ENCODE results near the gene HDDC3. TPM values are rescaled to one million over a fixed set of nuclear protein-coding genes. Genes with fewer than 3 reads are reported as not detected.

Gene HDDC3
- total RNA-seq, 2 donors from 2014 or later, result 18.9 to 32.4 TPM

DNA sequence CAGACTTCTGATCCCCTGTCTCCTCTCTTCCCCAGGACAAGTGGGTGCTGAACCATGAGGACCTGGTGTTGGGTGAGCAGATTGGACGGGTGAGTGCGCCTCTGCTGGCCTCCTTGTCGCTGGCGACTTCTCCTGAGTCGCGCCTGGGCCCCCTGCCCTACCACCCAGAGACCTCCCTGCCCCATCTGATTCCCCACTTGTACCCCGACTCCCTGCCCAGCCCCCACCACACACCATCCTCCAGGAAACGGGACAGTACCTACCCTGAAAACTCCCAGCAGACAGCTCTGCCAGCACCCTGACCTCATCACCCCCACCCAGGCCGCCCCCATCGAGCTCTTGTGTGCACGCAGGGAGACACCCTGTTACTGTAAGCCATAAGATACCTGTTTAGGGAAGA, 40.3 kb downstream of the HDDC3 start:
- no peak for DNase-seq (ENCODE audit: low spot score in 2 of 2)
- Mint-ChIP-seq H3K27ac (peak overlapping the region; percentile 67 to 77), H3K36me3 (peaks cover 0 to 13% of the 10 kb centered on the region in 2 donors), H3K9me3 (no peaks in the 10 kb centered on the region)
- ATAC-seq, result no peak

DNA sequence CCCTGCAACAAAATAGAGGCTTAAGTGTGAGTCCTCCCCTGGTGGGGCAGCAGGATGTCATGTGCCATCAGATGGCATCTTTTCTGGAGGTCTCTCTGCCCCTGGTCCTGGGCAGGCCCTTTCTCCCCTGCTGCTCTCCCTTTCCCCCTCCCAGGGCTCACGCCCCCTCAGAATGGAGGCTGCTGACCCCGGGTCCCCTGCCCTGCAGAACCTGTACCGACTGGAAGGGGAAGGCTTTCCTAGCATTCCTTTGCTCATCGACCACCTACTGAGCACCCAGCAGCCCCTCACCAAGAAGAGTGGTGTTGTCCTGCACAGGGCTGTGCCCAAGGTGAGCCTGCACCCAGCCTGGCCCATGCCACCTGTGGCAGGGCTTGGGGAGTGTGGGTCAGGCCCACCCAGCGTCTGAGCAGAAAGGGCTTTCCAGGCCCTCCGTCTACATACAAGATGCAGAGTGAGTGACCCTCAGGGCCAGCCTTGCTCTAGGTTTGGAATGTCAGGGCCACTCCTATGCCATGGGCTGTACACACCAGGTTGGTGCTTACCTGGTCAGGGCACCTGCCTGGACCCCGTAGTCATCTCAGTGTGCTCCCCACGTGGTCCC, 40.9 kb downstream of the HDDC3 start:
- DNase-seq (ENCODE audit: low spot score in 2 of 2) (no peak), ATAC-seq (no peak)
- no peaks in the 10 kb centered on the region for H3K9me3 Mint-ChIP-seq
- H3K27ac Mint-ChIP-seq, result no peak overlapping the region
- H3K36me3 Mint-ChIP-seq, result peaks cover 0 to 13% of the 10 kb centered on the region in 2 donors

DNA sequence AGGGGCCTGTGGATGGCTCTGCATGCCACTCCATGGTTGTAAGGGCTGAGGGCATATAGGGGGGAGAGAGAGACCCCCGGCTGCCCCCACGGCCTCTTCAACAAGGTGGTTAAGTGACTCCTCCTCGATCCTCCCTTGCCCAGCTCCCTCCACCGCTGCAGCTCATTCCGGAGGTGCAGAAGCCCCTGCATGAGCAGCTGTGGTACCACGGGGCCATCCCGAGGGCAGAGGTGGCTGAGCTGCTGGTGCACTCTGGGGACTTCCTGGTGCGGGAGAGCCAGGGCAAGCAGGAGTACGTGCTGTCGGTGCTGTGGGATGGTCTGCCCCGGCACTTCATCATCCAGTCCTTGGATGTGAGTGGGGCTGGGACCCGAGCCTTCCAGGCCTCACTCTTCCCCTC, 41.5 kb downstream of the HDDC3 start:
- DNase-seq (ENCODE audit: low spot score in 2 of 2) (no peak), ATAC-seq (no peak)
- Mint-ChIP-seq H3K9me3 (no peaks in the 10 kb centered on the region), H3K27ac (peak overlapping the region; percentile 60 to 62), H3K36me3 (peaks cover 0 to 13% of the 10 kb centered on the region in 2 donors)

DNA sequence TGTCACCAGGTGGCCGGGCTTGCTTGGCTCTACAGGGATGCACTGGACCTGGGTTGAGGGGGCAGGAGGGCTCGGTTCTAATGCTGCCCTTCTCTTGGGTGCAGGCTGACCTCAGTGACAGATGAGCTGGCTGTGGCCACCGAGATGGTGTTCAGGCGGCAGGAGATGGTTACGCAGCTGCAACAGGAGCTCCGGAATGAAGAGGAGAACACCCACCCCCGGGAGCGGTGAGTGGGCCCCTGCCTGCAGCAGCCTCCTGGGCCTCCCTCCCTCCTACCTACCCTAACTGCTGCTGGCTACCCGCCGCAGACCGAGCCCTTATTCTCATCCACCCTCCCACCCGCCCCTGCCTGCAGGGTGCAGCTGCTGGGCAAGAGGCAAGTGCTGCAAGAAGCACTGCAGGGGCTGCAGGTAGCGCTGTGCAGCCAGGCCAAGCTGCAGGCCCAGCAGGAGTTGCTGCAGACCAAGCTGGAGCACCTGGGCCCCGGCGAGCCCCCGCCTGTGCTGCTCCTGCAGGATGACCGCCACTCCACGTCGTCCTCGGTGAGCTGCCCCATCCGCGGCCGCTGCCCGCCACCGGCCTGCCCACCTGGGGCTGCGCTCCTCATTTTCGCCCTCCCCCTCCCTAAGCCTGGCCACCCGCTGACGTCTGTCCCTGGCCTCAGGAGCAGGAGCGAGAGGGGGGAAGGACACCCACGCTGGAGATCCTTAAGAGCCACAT, 42.5 kb downstream of the HDDC3 start:
- peak overlapping the region in 1 of 2 donors; percentile 77 for H3K27ac Mint-ChIP-seq
- H3K9me3 Mint-ChIP-seq, result no peaks in the 10 kb centered on the region
- DNase-seq (ENCODE audit: low spot score in 2 of 2) (no peak), ATAC-seq (no peak)
- H3K36me3 Mint-ChIP-seq, result peaks cover 0 to 13% of the 10 kb centered on the region in 2 donors

DNA sequence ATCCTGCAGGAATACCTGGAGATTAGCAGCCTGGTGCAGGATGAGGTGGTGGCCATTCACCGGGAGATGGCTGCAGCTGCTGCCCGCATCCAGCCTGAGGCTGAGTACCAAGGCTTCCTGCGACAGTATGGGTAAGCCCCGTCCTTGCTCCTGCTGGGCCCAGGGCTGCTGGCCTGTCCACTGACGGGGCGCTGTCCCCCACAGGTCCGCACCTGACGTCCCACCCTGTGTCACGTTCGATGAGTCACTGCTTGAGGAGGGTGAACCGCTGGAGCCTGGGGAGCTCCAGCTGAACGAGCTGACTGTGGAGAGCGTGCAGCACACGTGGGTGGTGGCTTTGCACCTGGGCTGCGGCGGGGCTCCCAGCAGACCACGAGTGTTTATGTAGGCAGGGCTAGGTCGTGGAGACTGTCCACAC, 43.0 kb downstream of the HDDC3 start:
- DNase-seq (ENCODE audit: low spot score in 2 of 2) (no peak), ATAC-seq (no peak)
- no peaks in the 10 kb centered on the region for H3K9me3 Mint-ChIP-seq
- H3K27ac Mint-ChIP-seq, result peak overlapping the region in 1 of 2 donors; percentile 77
- peaks cover 0 to 13% of the 10 kb centered on the region in 2 donors for H3K36me3 Mint-ChIP-seq

DNA sequence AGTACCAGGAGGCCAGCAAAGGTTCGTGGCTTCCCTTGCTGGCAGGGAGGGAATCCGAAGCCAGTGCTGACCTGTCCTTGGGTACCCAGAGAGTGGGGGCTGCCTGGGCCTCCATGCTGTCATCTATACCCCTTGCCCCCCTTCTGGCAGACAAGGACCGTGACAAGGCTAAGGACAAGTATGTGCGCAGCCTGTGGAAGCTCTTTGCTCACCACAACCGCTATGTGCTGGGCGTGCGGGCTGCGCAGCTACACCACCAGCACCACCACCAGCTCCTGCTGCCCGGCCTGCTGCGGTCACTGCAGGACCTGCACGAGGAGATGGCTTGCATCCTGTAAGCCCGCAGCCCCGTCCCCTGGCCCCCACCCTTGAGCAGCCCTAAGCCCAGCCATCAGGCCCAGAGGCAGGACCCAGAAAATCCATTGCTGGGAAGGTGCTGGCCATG, 45.3 kb downstream of the HDDC3 start:
- H3K27ac Mint-ChIP-seq, result peak overlapping the region; percentile 61 to 95
- peaks cover 0 to 13% of the 10 kb centered on the region in 2 donors for H3K36me3 Mint-ChIP-seq
- no peaks in the 10 kb centered on the region for H3K9me3 Mint-ChIP-seq
- DNase-seq (ENCODE audit: low spot score in 2 of 2), result no peak
- ATAC-seq, result no peak

DNA sequence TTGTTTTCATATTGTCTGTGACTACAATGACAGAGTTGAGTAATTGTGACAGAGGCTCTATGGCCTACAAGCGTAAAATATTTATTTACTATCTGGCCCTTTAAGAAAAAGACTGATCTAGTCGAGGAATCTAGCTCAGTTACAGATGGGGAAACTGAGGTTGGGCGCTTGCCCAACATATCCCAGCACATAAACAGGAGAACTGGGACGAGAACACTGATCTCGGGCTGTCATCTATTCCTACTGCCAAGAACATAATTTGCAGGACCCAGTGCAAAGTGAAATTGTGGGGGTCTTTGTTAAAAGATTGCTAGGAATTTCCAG, 46.1 kb downstream of the HDDC3 start:
- ATAC-seq, result no peak
- H3K36me3 Mint-ChIP-seq, result peaks cover 0 to 13% of the 10 kb centered on the region in 2 donors
- no peak for DNase-seq (ENCODE audit: low spot score in 2 of 2)
- H3K9me3 Mint-ChIP-seq, result no peaks in the 10 kb centered on the region
- H3K27ac Mint-ChIP-seq, result peak overlapping the region; percentile 61 to 95

DNA sequence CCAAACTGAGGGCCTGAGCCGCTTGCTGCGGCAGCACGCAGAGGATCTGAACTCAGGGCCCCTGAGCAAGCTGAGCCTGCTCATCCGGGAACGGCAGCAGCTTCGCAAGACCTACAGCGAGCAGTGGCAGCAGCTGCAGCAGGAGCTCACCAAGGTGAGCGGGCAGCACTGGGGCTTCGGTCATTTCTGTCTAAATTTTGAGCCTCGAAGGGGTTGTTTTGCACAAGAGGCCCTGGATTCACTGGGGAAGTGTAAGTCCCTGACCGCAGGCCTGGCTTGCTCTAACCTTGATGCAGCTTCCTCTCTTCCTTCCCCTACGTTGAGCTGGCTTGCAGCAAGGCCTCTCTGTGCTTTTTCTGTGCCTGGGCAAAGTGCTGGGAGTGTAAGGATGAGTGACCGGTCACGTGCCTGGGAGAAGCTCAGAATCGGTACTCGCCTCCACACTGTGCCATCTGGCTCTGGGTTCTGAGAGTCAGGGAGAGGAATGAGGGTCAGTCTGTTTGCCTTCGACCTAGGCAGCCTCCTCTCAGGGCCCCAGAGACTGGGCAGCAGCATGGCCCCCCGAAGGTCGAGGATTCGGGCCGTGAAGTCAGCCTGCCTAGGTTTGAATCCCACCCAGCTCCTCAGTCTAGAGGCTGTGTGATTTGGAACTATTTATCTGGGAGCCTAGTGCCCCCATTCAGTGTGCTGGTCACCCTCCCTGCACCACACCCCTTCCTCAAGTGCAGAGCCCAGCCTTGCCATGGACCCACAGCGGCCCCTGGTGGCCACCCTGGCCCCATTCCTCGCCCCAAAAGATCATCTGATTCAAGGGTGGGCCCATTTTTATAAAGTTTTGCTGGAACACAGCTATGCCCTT, 46.7 kb downstream of the HDDC3 start:
- peaks cover 0 to 13% of the 10 kb centered on the region in 2 donors for H3K36me3 Mint-ChIP-seq
- peak in 1 of 2 donors; percentile 91 for DNase-seq (ENCODE audit: low spot score in 2 of 2)
- peak overlapping the region; percentile 61 to 95 for H3K27ac Mint-ChIP-seq
- H3K9me3 Mint-ChIP-seq, result no peaks in the 10 kb centered on the region
- peak; percentile 53 to 55 for ATAC-seq

DNA sequence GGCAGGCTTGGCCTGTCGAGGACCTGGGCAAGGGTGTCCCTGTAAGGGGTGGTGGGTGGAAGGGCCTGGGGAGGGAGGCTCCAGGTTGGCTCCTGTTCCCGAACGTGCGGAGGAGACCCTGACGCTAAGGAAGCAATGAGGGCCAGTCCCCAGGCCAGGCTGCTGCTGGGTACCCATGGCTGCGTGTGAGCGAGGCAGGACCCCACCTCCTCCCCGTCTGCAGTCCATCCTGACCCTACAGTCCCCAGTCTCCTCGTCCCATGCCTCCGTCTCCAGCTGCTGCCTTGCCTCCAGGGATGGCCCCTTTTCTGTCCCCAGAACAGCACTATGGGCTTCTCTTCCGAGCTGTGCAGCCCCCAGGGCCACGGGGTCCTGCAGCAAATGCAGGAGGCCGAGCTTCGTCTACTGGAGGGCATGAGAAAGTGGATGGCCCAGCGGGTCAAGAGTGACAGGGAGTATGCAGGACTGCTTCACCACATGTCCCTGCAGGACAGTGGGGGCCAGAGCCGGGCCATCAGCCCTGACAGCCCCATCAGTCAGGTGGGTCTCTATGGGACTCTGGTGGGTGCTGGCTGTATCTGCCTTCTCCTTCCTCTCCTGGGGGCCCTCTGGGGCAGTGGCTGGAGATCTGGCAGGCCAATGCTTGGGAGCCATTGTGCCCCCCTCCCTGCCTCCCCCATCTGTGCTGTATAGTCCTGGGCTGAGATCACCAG, 47.5 kb downstream of the HDDC3 start:
- H3K9me3 Mint-ChIP-seq, result no peaks in the 10 kb centered on the region
- peaks cover 0 to 13% of the 10 kb centered on the region in 2 donors for H3K36me3 Mint-ChIP-seq
- ATAC-seq, result peak; percentile 2 to 9
- peak overlapping the region; percentile 61 to 95 for H3K27ac Mint-ChIP-seq
- peak in 1 of 2 donors; percentile 43 for DNase-seq (ENCODE audit: low spot score in 2 of 2)

DNA sequence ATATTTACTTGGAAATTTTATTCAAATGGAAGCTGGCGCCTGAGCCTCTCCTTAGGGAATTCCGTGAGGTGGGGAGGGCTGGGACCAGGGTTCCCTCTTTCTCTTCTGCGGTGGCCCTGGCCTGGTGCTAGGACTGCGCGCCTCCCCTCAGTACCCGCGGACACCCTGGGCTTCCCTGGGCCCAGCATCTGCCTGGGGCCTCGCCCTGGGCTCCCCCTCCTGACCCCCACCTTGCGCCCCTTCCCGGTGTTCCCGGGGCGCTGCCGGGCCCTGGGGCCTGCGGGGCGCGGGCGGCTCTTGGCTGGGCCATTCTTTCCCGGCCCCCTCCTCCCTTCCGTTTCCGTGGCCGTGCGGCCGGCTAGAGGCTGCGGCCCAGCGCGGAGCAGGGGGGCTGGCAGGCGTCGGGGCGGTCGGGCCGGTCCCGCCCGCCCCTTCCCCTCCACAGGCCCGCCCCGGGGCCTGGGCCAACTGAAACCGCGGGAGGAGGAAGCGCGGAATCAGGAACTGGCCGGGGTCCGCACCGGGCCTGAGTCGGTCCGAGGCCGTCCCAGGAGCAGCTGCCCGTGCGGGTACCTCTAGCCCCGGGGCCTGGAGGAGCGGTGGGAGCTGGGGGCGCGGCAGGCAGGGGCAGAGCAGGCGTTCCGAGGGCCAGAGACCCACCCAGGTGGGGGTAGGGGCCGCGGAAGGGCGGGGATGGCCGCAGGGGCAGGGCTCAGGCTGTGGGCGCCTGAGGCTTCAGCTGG, 48.2 kb downstream of the HDDC3 start, which contains the start of gene FES:
Gene FES (plus strand): TSS at position 529 of the 743 bp plus-strand sequence. CDS start 542 bp downstream, outside the sequence.
- Mint-ChIP-seq H3K27ac (peak within 1 kb of the TSS; percentile 83 to 95), H3K36me3 (peaks cover 0 to 17% of the 10 kb centered on the region in 2 donors), H3K9me3 (no peaks in the 10 kb centered on the region)
- ATAC-seq, result peak; percentile 16 to 23
- peak in 1 of 2 donors; percentile 72 for DNase-seq (ENCODE audit: low spot score in 2 of 2)

DNA sequence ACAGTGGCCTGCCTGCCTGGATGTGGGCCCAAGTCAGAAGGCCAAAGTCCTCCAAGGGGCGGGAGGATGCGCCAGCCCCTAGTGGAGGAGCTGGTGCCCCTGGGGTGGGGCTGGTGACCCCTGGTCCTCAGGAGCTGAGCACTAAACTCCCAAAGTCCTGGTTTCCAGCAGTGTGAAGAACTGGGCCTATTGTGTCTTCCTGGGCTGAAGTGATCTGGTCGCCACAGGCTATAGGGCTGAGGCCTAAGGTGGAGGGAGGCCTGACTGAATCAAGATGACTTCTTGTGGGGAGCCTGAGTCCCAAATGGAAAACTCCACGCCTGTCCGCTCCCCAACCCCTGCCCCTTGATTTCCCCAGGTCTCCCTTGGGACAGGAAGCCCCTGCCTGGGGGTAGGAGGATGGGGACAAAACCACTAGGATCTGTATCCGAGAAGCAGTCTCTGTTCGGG, 48.8 kb downstream of the HDDC3 start:
- Mint-ChIP-seq H3K9me3 (no peaks in the 10 kb centered on the region), H3K36me3 (peaks cover 2 to 15% of the 10 kb centered on the region in 2 donors), H3K27ac (peak overlapping the region in 1 of 2 donors; percentile 83)
- DNase-seq (ENCODE audit: low spot score in 2 of 2), result no peak
- ATAC-seq, result peak; percentile 6

DNA sequence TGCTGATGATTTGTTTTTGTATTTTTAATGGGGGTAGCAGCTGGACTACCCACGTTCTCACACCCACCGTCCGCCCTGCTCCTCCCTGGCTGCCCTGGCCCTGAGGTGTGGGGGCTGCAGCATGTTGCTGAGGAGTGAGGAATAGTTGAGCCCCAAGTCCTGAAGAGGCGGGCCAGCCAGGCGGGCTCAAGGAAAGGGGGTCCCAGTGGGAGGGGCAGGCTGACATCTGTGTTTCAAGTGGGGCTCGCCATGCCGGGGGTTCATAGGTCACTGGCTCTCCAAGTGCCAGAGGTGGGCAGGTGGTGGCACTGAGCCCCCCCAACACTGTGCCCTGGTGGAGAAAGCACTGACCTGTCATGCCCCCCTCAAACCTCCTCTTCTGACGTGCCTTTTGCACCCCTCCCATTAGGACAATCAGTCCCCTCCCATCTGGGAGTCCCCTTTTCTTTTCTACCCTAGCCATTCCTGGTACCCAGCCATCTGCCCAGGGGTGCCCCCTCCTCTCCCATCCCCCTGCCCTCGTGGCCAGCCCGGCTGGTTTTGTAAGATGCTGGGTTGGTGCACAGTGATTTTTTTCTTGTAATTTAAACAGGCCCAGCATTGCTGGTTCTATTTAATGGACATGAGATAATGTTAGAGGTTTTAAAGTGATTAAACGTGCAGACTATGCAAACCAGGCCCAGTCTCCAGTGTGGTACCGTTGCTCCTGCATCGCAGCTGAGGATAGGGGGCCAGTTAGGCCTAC, 49.4 kb downstream of the HDDC3 start:
- Mint-ChIP-seq H3K9me3 (no peaks in the 10 kb centered on the region), H3K27ac (peak overlapping the region in 1 of 2 donors; percentile 83), H3K36me3 (peaks cover 8 to 16% of the 10 kb centered on the region in 2 donors)
- ATAC-seq (peak in 1 of 2 donors; percentile 3), DNase-seq (ENCODE audit: low spot score in 2 of 2) (peak in 1 of 2 donors; percentile 58)

DNA sequence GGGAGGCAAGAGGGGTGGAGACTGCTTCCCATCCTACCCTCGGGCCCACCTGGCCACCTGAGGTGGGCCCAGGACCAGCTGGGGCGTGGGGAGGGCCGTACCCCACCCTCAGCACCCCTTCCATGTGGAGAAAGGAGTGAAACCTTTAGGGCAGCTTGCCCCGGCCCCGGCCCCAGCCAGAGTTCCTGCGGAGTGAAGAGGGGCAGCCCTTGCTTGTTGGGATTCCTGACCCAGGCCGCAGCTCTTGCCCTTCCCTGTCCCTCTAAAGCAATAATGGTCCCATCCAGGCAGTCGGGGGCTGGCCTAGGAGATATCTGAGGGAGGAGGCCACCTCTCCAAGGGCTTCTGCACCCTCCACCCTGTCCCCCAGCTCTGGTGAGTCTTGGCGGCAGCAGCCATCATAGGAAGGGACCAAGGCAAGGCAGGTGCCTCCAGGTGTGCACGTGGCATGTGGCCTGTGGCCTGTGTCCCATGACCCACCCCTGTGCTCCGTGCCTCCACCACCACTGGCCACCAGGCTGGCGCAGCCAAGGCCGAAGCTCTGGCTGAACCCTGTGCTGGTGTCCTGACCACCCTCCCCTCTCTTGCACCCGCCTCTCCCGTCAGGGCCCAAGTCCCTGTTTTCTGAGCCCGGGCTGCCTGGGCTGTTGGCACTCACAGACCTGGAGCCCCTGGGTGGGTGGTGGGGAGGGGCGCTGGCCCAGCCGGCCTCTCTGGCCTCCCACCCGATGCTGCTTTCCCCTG, 50.2 kb downstream of the HDDC3 start:
- DNase-seq (ENCODE audit: low spot score in 2 of 2), result no peak
- ATAC-seq, result peak in 1 of 2 donors; percentile 2
- peaks cover 16 to 24% of the 10 kb centered on the region in 2 donors for H3K36me3 Mint-ChIP-seq
- H3K27ac Mint-ChIP-seq, result peak overlapping the region in 1 of 2 donors; percentile 83
- H3K9me3 Mint-ChIP-seq, result no peaks in the 10 kb centered on the region

DNA sequence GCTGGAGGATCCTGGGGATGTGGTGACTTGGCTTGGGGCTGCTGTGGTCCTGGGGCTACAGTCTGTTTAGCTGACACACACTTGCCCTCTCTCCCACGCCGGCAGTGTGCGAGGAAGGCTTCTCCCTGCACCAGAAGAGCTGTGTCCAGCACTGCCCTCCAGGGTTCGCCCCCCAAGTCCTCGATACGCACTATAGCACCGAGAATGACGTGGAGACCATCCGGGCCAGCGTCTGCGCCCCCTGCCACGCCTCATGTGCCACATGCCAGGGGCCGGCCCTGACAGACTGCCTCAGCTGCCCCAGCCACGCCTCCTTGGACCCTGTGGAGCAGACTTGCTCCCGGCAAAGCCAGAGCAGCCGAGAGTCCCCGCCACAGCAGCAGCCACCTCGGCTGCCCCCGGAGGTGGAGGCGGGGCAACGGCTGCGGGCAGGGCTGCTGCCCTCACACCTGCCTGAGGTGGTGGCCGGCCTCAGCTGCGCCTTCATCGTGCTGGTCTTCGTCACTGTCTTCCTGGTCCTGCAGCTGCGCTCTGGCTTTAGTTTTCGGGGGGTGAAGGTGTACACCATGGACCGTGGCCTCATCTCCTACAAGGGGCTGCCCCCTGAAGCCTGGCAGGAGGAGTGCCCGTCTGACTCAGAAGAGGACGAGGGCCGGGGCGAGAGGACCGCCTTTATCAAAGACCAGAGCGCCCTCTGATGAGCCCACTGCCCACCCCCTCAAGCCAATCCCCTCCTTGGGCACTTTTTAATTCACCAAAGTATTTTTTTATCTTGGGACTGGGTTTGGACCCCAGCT, 51.0 kb downstream of the HDDC3 start:
- Mint-ChIP-seq H3K27ac (peak overlapping the region in 1 of 2 donors; percentile 30), H3K36me3 (peaks cover 24 to 32% of the 10 kb centered on the region in 2 donors)
- peak in 1 of 2 donors; percentile 57 for DNase-seq (ENCODE audit: low spot score in 2 of 2)

More for the DNA sequence above, 51.0 kb downstream of the HDDC3 start:
- ATAC-seq, result no peak
- no peaks in the 10 kb centered on the region for H3K9me3 Mint-ChIP-seq

All from activated naive CD4-positive, alpha-beta T cell treated with anti-CD3 and anti-CD28 coated beads, Interleukin-2, amount 50 U/mL, for 72 hours (primary cell).